Thyroid gland (tissue), 4 donors: ENCODE data around the gene MPZL2. TPM values are rescaled to one million over a fixed set of nuclear protein-coding genes. Genes with fewer than 3 reads are reported as not detected.

ENCODE experiments used
- DNase-seq, 2 donors: peaks; one replicate each; pipeline ENCODE4 v3.0.0-alpha.2; 2019
- H3K27ac ChIP-seq, 3 donors: fragments of 200-600 bp; sonication (generic); 1 replicate in 2 of 3; 2 replicates in 1 of 3; pipeline ENCODE4 v1.5.1; 2016 to 2019; ENCODE audit warnings: mild to moderate bottlenecking in 1 of 3, moderate library complexity in 1 of 3
- H3K27me3 ChIP-seq: fragments of 200-600 bp; sonication (generic); one replicate; pipeline ENCODE4 v1.5.1; 2019
- H3K36me3 ChIP-seq, 2 donors: fragments of 200-600 bp; sonication (generic); one replicate each; pipeline ENCODE4 v1.5.1; 2016 to 2019
- H3K4me1 ChIP-seq, 2 donors: fragments of 200-600 bp; sonication (generic); one replicate each; pipeline ENCODE4 v1.5.1; 2017 to 2019
- H3K4me3 ChIP-seq, 3 donors: fragments of 200-600 bp; sonication (generic); replicated peaks in 1 of 3; 1 replicate in 2 of 3; 2 replicates in 1 of 3; pipeline ENCODE4 v1.5.1; 2016; ENCODE audit warnings: mild to moderate bottlenecking in 1 of 3
- H3K9me3 ChIP-seq: fragments of 200-600 bp; sonication (generic); one replicate; pipeline ENCODE4 v1.5.1; 2017
- POLR2A ChIP-seq, 2 donors: fragments of 450-650 bp; IDR thresholded peaks; one replicate each; pipeline ENCODE4 v1.6.1; 2017; ENCODE audit warnings: antibody characterized with exemption in 2 of 2, mild to moderate bottlenecking in 2 of 2, moderate library complexity in 1 of 2
- WGBS, 2 donors: methylation state at CpG; one replicate each; pipeline ENCODE4 v1.1.5; 2017; 5-methylcytosine and 5-hydroxymethylcytosine counted together
- intact Hi-C: fragments of 100-400 bp; cut with DNase I; formaldehyde crosslinking; loops from one replicate; pipeline ENCODE4 v1.15.1; 2023
- total RNA-seq, 4 donors: library from RNA; depleted of rRNA; stranded (reverse); fragments of >200 nt; gene quantifications; one replicate each; pipeline ENCODE4 v1.2.3, GENCODE V29; 2016
- TF ChIP-seq, protein P1 (sequence below), 6 experiments: fragments of 200-600 bp in 3 of 6; fragments of 450-650 bp in 3 of 6; sonication (generic) in 3 of 6; IDR thresholded peaks; one replicate each; pipeline ENCODE4 v1.5.1; 2016 to 2019; ENCODE audit warnings: antibody characterized with exemption in 6 of 6, mild to moderate bottlenecking in 2 of 6, inconsistent platforms in 1 of 6, moderate library complexity in 1 of 6

Gene MPZL2
- total RNA-seq, 4 donors from 2014 or later: 40.3 to 92.7 (median 76.1) TPM

DNA sequence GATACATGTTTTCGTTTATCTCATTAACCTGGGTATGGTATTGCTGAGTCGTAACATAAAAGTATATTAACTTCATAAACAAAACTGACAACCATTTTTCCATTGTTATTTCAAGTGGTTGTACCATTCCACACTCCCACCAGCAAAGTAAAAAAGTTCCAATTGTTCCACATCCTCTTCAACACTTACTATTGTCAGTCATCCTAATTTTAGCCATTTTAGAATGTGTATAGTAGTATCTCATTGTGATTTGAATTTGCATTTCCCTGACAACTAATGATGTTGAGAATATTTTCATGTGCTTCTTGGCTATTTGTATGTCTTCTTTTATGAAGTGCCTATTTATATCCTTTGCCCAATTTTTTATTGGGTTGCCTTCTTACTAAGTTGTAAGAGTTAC is 30.0 kb upstream of the MPZL2 start:
- Histone ChIP-seq H3K9me3 (no peaks in the 10 kb centered on the region), H3K27ac (no peak overlapping the region), H3K4me1 (no peaks in the 10 kb centered on the region), H3K36me3 (no peaks in the 10 kb centered on the region), H3K4me3 (no peak overlapping the region), H3K27me3 (no peaks in the 10 kb centered on the region)
- TF ChIP-seq POLR2A (IDR thresholded peaks at IDR 0.05): no peak
- TF ChIP-seq, protein P1, sequence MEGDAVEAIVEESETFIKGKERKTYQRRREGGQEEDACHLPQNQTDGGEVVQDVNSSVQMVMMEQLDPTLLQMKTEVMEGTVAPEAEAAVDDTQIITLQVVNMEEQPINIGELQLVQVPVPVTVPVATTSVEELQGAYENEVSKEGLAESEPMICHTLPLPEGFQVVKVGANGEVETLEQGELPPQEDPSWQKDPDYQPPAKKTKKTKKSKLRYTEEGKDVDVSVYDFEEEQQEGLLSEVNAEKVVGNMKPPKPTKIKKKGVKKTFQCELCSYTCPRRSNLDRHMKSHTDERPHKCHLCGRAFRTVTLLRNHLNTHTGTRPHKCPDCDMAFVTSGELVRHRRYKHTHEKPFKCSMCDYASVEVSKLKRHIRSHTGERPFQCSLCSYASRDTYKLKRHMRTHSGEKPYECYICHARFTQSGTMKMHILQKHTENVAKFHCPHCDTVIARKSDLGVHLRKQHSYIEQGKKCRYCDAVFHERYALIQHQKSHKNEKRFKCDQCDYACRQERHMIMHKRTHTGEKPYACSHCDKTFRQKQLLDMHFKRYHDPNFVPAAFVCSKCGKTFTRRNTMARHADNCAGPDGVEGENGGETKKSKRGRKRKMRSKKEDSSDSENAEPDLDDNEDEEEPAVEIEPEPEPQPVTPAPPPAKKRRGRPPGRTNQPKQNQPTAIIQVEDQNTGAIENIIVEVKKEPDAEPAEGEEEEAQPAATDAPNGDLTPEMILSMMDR (IDR thresholded peaks at IDR 0.05): no peak
- intact Hi-C loops: no loop called here
- DNase-seq: no peak
- 89 to 92% methylated on average over 2 of the region's 2 CpGs for WGBS, 2 donors

- TF ChIP-seq POLR2A (IDR thresholded peaks at IDR 0.05): no peak
- TF ChIP-seq, protein P1 (IDR thresholded peaks at IDR 0.05): no peak
- Histone ChIP-seq H3K9me3 (no peaks in the 10 kb centered on the region), H3K27ac (no peak overlapping the region), H3K4me1 (no peaks in the 10 kb centered on the region), H3K36me3 (no peaks in the 10 kb centered on the region), H3K27me3 (no peaks in the 10 kb centered on the region), H3K4me3 (no peak overlapping the region)
- intact Hi-C loops: loop anchor here (1.0 kb wide), 1 partner anchor 94 kb away; no protein-coding TSS in a partner anchor
- DNase-seq: no peak
- WGBS, 2 donors: 71 to 80% methylated on average over 9 of the region's 9 CpGs
Observed at GRCh38 chr11:118291477-118292135, 27.5 kb upstream of the MPZL2 start.

GRCh38 chr11:118290923-118291322 is 26.8 kb upstream of the MPZL2 start:
- peak; percentile 37 to 46 for DNase-seq
- H3K27me3 ChIP-seq: no peaks in the 10 kb centered on the region
- intact Hi-C loops: loop anchor here (1.0 kb wide), 1 partner anchor 94 kb away; no protein-coding TSS in a partner anchor
- WGBS, 2 donors: 16 to 20% methylated on average over 9 of the region's 9 CpGs
- no peak for TF ChIP-seq POLR2A (IDR thresholded peaks at IDR 0.05)
- TF ChIP-seq, protein P1 (IDR thresholded peaks at IDR 0.05): peak in 5 of 6 experiments; percentile 11 to 81 (median 73)
- H3K4me3 ChIP-seq: no peak overlapping the region
- H3K36me3 ChIP-seq: no peaks in the 10 kb centered on the region
- no peaks in the 10 kb centered on the region for H3K9me3 ChIP-seq
- no peaks in the 10 kb centered on the region for H3K4me1 ChIP-seq
- no peak overlapping the region for H3K27ac ChIP-seq

DNA sequence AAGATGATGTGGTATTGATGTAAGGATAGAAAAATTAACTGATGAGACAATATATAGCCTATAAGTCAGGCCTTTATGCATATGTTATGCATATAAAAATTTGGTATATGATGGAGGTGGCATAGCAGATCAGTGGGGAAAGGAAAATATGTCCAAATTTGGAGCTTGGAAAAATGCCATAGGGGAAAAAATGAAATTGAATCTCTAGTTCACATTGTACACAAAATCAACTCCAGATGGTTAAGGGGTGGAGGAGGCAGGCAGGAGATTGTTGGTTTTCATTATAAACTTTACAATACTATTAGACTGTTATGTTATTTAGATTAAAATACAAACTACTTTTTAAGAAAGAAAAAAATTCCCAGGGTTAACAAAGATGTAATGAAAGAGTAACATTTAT is 25.3 kb upstream of the MPZL2 start:
- intact Hi-C loops: no loop called here
- Histone ChIP-seq H3K36me3 (no peaks in the 10 kb centered on the region), H3K27ac (no peak overlapping the region), H3K27me3 (no peaks in the 10 kb centered on the region), H3K9me3 (no peaks in the 10 kb centered on the region), H3K4me3 (no peak overlapping the region), H3K4me1 (no peaks in the 10 kb centered on the region)
- no peak for DNase-seq
- TF ChIP-seq, protein P1 (IDR thresholded peaks at IDR 0.05): no peak
- TF ChIP-seq POLR2A (IDR thresholded peaks at IDR 0.05): no peak

GRCh38 chr11:118287006-118287405 is 22.9 kb upstream of the MPZL2 start:
- no peak overlapping the region for H3K4me3 ChIP-seq
- no peaks in the 10 kb centered on the region for H3K9me3 ChIP-seq
- intact Hi-C loops: no loop called here
- no peak for DNase-seq
- H3K27me3 ChIP-seq: no peaks in the 10 kb centered on the region
- 30 to 87% methylated on average over 1 of the region's 1 CpG for WGBS, 2 donors
- TF ChIP-seq POLR2A (IDR thresholded peaks at IDR 0.05): no peak
- TF ChIP-seq, protein P1 (IDR thresholded peaks at IDR 0.05): no peak
- H3K27ac ChIP-seq: no peak overlapping the region
- H3K36me3 ChIP-seq: no peaks in the 10 kb centered on the region
- no peaks in the 10 kb centered on the region for H3K4me1 ChIP-seq
